K562 (cell line): ENCODE measurements around the gene KRTAP19-8. TPM values are rescaled to one million over a fixed set of nuclear protein-coding genes. Genes with fewer than 3 reads are reported as not detected.

Source experiments
- ATAC-seq: fragments of 200-7000 bp; cut with Tn5 transposase; 3 replicates; pipeline ENCODE4 v1.9.1; 2020; ENCODE audit warnings: moderate library complexity
- BruUV-seq: library from RNA; stranded (reverse); fragments of 400-500 nt; replicated peaks from 2 replicates; lab custom pipeline; 2021; lab: Mats Ljungman, UMichigan
- CTCF ChIA-PET: fragments of 300-600 bp; formaldehyde crosslinking; extraction: SDS; loops from one replicate; lab custom pipeline; 2021; ENCODE audit warnings: low intra/inter-chr PET ratio; lab: Yijun Ruan, JAX
- POLR2A ChIA-PET: fragments of 300-600, 350-650 bp; sonication (Branson Sonifier 250); formaldehyde crosslinking; extraction: SDS; loops from one replicate; lab custom pipeline; 2021; ENCODE audit warnings: antibody characterized with exemption, inconsistent platforms; lab: Yijun Ruan, JAX
- DNase-seq, 4 experiments: peaks; one replicate each; pipeline versions ENCODE4 v3.0.0 to v3.0.0-alpha.2; 2011 to 2018; ENCODE audit warnings: low spot score in 3 of 4, mixed read lengths in 3 of 4; ENCODE audit errors: extremely low read depth in 1 of 4
- FAIRE-seq: peaks from 2 replicates; lab custom pipeline; 2011; peaks lifted over from hg19 to GRCh38; lab: Jason Lieb, UNC
- H2AFZ ChIP-seq: 2 replicates; pipeline ENCODE4 v1.6.0; 2011; ENCODE audit warnings: low read depth, low read length, control low read depth, inconsistent platforms
- H3K27ac ChIP-seq: fragments of 200-600 bp; 3 replicates; pipeline ENCODE4 v1.8.0; 2011; ENCODE audit warnings: low read depth, mild to moderate bottlenecking, control low read depth, inconsistent platforms, low read length, moderate library complexity, mixed read lengths; ENCODE audit errors: extremely low read depth
- H3K27me3 ChIP-seq, 2 experiments: fragments of 300-600 bp in 1 of 2; 2 replicates in 1 of 2; 3 replicates in 1 of 2; pipeline versions ENCODE4 v1.6.0 to v1.8.0; 2011; ENCODE audit warnings: inconsistent platforms in 2 of 2, low read length in 2 of 2, mild to moderate bottlenecking in 1 of 2, mixed read lengths in 1 of 2, moderate library complexity in 1 of 2; ENCODE audit not compliant: control insufficient read depth in 2 of 2, insufficient read depth in 2 of 2
- H3K36me3 ChIP-seq: fragments of 300-600 bp; 3 replicates; pipeline ENCODE4 v1.8.0; 2011; ENCODE audit warnings: mild to moderate bottlenecking, low read length, inconsistent platforms; ENCODE audit not compliant: control insufficient read depth, insufficient read depth
- H3K4me1 ChIP-seq, 2 experiments: fragments of 200-600 bp in 1 of 2; replicated peaks in 1 of 2; 2 replicates in 1 of 2; 3 replicates in 1 of 2; pipeline versions ENCODE4 v1.5.1 to v1.8.0; 2011; ENCODE audit warnings: inconsistent platforms in 2 of 2, low read length in 2 of 2, mild to moderate bottlenecking in 1 of 2, mixed read lengths in 1 of 2, moderate library complexity in 1 of 2; ENCODE audit not compliant: control insufficient read depth in 2 of 2, insufficient read depth in 2 of 2
- H3K4me2 ChIP-seq: 2 replicates; pipeline ENCODE4 v1.6.1; 2011; ENCODE audit warnings: low read length, control low read depth, inconsistent platforms, mixed read lengths; ENCODE audit not compliant: insufficient read depth
- H3K4me3 ChIP-seq: fragments of 200-600 bp; sonication (generic), shearing (Covaris generic); 2 replicates; pipeline ENCODE4 v1.5.1; 2016; ENCODE audit warnings: control low read depth, inconsistent platforms
- H3K79me2 ChIP-seq: fragments of 200-600 bp; 3 replicates; pipeline ENCODE4 v1.8.0; 2011; ENCODE audit warnings: low read length, inconsistent platforms; ENCODE audit not compliant: control insufficient read depth, insufficient read depth
- H3K9ac ChIP-seq, 2 experiments: 2 replicates each; pipeline versions ENCODE4 v1.6.0 to v1.6.1; 2011; ENCODE audit warnings: low read depth in 2 of 2, low read length in 2 of 2, control low read depth in 1 of 2, inconsistent platforms in 1 of 2, mild to moderate bottlenecking in 1 of 2, mixed read lengths in 1 of 2; ENCODE audit not compliant: insufficient read depth in 1 of 2
- H3K9me1 ChIP-seq: one replicate; pipeline ENCODE4 v1.6.0; 2011; ENCODE audit warnings: inconsistent platforms, mild to moderate bottlenecking, low read length, moderate library complexity; ENCODE audit not compliant: control insufficient read depth, insufficient read depth
- H3K9me3 ChIP-seq: replicated peaks from 2 replicates; pipeline ENCODE4 v1.5.1; 2011; ENCODE audit warnings: low read depth, low read length, inconsistent platforms; ENCODE audit not compliant: control insufficient read depth, insufficient read depth
- H4K20me1 ChIP-seq: replicated peaks from 2 replicates; pipeline ENCODE4 v1.6.1; 2011; ENCODE audit warnings: low read length, inconsistent platforms, mixed read lengths; ENCODE audit not compliant: control insufficient read depth, insufficient read depth
- DIDO1 ChIP-seq: fragments of 450-650 bp; IDR thresholded peaks from 2 replicates; pipeline ENCODE4 v1.6.1; 2016; ENCODE audit warnings: low read depth, missing biosample characterization, missing genetic modification characterization
- JUND ChIP-seq, 2 experiments: IDR thresholded peaks; 2 replicates in 1 of 2; 3 replicates in 1 of 2; pipeline ENCODE4 v1.6.1; 2011; ENCODE audit warnings: borderline replicate concordance in 2 of 2, low read depth in 2 of 2, low read length in 2 of 2, improper control_type of control experiment in 1 of 2, missing biosample characterization in 1 of 2, missing genetic modification characterization in 1 of 2, missing genetic modification reagents in 1 of 2
- KLF6 ChIP-seq: fragments of 250-450 bp; sonication (Bioruptor Pico); IDR thresholded peaks from 2 replicates; pipeline ENCODE4 v1.4.0; 2020; ENCODE audit warnings: mild to moderate bottlenecking, moderate library complexity, borderline replicate concordance
- MCM3 ChIP-seq: fragments of 450-650 bp; IDR thresholded peaks from 2 replicates; pipeline ENCODE4 v1.6.1; 2016
- POLR2B ChIP-seq: fragments of 450-650 bp; IDR thresholded peaks from 2 replicates; pipeline ENCODE4 v1.6.1; 2018; ENCODE audit warnings: low read depth; ENCODE audit not compliant: partially characterized antibody
- STAT5A ChIP-seq: IDR thresholded peaks from 2 replicates; pipeline ENCODE4 v1.6.1; 2012; ENCODE audit warnings: low read length, inconsistent platforms, borderline replicate concordance
- TBP ChIP-seq: optimal IDR thresholded peaks from 2 replicates; pipeline ENCODE3; 2011; ENCODE audit warnings: low read depth, low read length, improper control_type of control experiment
- UBTF ChIP-seq, 2 experiments: IDR thresholded peaks; 2 replicates each; pipeline ENCODE4 v1.6.1; 2012; ENCODE audit warnings: improper control_type of control experiment in 2 of 2, low read depth in 2 of 2, low read length in 2 of 2, borderline replicate concordance in 1 of 2
- ZC3H8 ChIP-seq: fragments of 450-650 bp; IDR thresholded peaks from 2 replicates; pipeline ENCODE4 v1.6.1; 2017
- ZFP1 ChIP-seq: fragments of 450-650 bp; formaldehyde crosslinking; IDR thresholded peaks from 2 replicates; pipeline ENCODE4 v1.4.0; 2020; ENCODE audit warnings: mild to moderate bottlenecking, mixed read lengths
- ZNF217 ChIP-seq: sonication (generic); formaldehyde crosslinking; IDR thresholded peaks from 2 replicates; pipeline ENCODE4 v1.8.0; 2022; ENCODE audit warnings: mild to moderate bottlenecking, missing genetic modification reagents
- ZNF398 ChIP-seq: fragments of 250-450 bp; sonication (Bioruptor Pico); IDR thresholded peaks from 2 replicates; pipeline ENCODE4 v1.8.0; 2021; ENCODE audit warnings: moderate library complexity, mild to moderate bottlenecking, inconsistent platforms
- ZNF830 ChIP-seq: fragments of 250-450 bp; sonication (Bioruptor Pico); IDR thresholded peaks from 2 replicates; pipeline ENCODE4 v1.5.0; 2021; ENCODE audit warnings: mild to moderate bottlenecking
- WGBS: fragments of 100-300 bp; shearing (Covaris generic); methylation state at CpG from one replicate; pipeline ENCODE4 v1.1.6; 2016; ENCODE audit warnings: low coverage, mixed read lengths; ENCODE audit not compliant: insufficient coverage; ENCODE audit errors: missing lambda C conversion rate; 5-methylcytosine and 5-hydroxymethylcytosine counted together
- in situ Hi-C: fragments of 300-500 bp; cut with MboI; formaldehyde crosslinking; loops from 4 replicates; pipeline ENCODE4 v1.15.0; 2018; ENCODE audit warnings: inconsistent platforms, mixed read lengths
- intact Hi-C: fragments of 100-400 bp; cut with micrococcal nuclease; formaldehyde crosslinking; loops from 2 replicates; pipeline ENCODE4 v1.14.2; 2022
- polyA plus RNA-seq, 8 experiments: library from polyadenylated mRNA; depleted of rRNA in 4 of 8; stranded (reverse) in 5 of 8; unstranded in 3 of 8; fragments of >200 nt; fragmentation: Nextera tagmentation in 2 of 8; fragmentation: Illumina TruSeq in 1 of 8; extraction: Ambion mirVana in 2 of 8; extraction: Trizol in 1 of 8; gene quantifications; 2 replicates each; pipeline versions ENCODE4 v1.2.1 to v1.2.3, GENCODE V29; 2011 to 2014; ENCODE audit warnings: inconsistent platforms in 1 of 8, missing spikeins in 1 of 8
- total RNA-seq, 7 experiments: library from RNA; depleted of rRNA in 6 of 7; stranded (reverse); fragments of >200 nt in 6 of 7; fragmentation: Illumina TruSeq in 2 of 7; extraction: Trizol in 2 of 7; gene quantifications; 2 replicates each; pipeline versions ENCODE4 v1.2.1 to v1.2.3, GENCODE V29; 2011 to 2021; ENCODE audit warnings: low replicate concordance in 1 of 7

The KRTAP19-8 gene
- total and polyA plus RNA-seq, 9 of the 15 experiments (the other 6 are each of a cell fraction or from before 2014, with no cell fraction given) = not detected

GRCh38 chr21:31023680-31024079, 14.6 kb downstream of the KRTAP19-8 start:
- no peaks in the 10 kb centered on the region for H4K20me1 ChIP-seq
- H3K9me1 ChIP-seq = no peaks in the 10 kb centered on the region
- no peak overlapping the region for H3K27ac ChIP-seq
- no peak overlapping the region for H3K4me3 ChIP-seq
- 0% methylated on average over 3 of the region's 3 CpGs for WGBS
- H3K9me3 ChIP-seq = no peaks in the 10 kb centered on the region
- no peak for ATAC-seq
- no peaks in the 10 kb centered on the region for H3K79me2 ChIP-seq
- in situ Hi-C loops (no loop called here), intact Hi-C loops (no loop called here)
- no peaks in the 10 kb centered on the region for H3K36me3 ChIP-seq
- H3K4me1 ChIP-seq = no peaks in the 10 kb centered on the region
- no peak overlapping the region for H3K9ac ChIP-seq
- TF ChIP-seq MCM3 = no peak
- TF ChIP-seq, all 486 proteins: peak for 0
- ChIA-PET POLR2A (no interaction called here), CTCF (no interaction called here)
- FAIRE-seq = no peak
- DNase-seq = no peak
- no TSS peak for BruUV-seq
- Histone ChIP-seq H3K27me3 (no peaks in the 10 kb centered on the region), H3K4me2 (no peak overlapping the region), H2AFZ (no peak overlapping the region)

GRCh38 chr21:31022306-31022705, 16.0 kb downstream of the KRTAP19-8 start:
- DNase-seq (no peak), ATAC-seq (no peak), FAIRE-seq (no peak)
- no peaks in the 10 kb centered on the region for H3K27me3 ChIP-seq
- H4K20me1 ChIP-seq = no peaks in the 10 kb centered on the region
- no peak overlapping the region for H3K9ac ChIP-seq
- no peak overlapping the region for H3K4me2 ChIP-seq
- ChIA-PET POLR2A (interaction anchor here (0.7 kb wide), 1 partner anchor 303 kb away, joined by 3 read pairs; no protein-coding TSS in a partner anchor), CTCF (no interaction called here)
- in situ Hi-C loops (no loop called here), intact Hi-C loops (no loop called here)
- no TSS peak for BruUV-seq
- no peaks in the 10 kb centered on the region for H3K79me2 ChIP-seq
- H3K4me1 ChIP-seq = no peaks in the 10 kb centered on the region
- no peaks in the 10 kb centered on the region for H3K36me3 ChIP-seq
- WGBS = 0% methylated on average over 4 of the region's 4 CpGs
- no peaks in the 10 kb centered on the region for H3K9me1 ChIP-seq
- no peak overlapping the region for H3K4me3 ChIP-seq
- H3K9me3 ChIP-seq = no peaks in the 10 kb centered on the region
- no peak overlapping the region for H2AFZ ChIP-seq
- no peak overlapping the region for H3K27ac ChIP-seq
- no peak for TF ChIP-seq STAT5A
- no peak for TF ChIP-seq POLR2B
- no peak for TF ChIP-seq ZNF830 (CRISPR knock-in tag)
- TF ChIP-seq KLF6 (CRISPR knock-in tag) = no peak
- no peak for TF ChIP-seq JUND (IDR thresholded peaks at IDR 0.05; ENCODE audit: borderline replicate concordance, low read depth, low read length)
- no peak for TF ChIP-seq JUND (tag; IDR thresholded peaks at IDR 0.05; ENCODE audit: borderline replicate concordance, low read depth, low read length)
- no peak for TF ChIP-seq ZFP1 (CRISPR knock-in tag)
- no peak for TF ChIP-seq ZNF217 (CRISPR knock-in tag)
- TF ChIP-seq ZNF398 (CRISPR knock-in tag) = no peak
- no peak for TF ChIP-seq ZC3H8
- TF ChIP-seq TBP = no peak
- no peak for TF ChIP-seq UBTF (IDR thresholded peaks at IDR 0.05; ENCODE audit: borderline replicate concordance in 1 of 2, low read depth in 2 of 2, low read length in 2 of 2)
- no peak for TF ChIP-seq DIDO1 (tag)
